Hepatocyte (in vitro differentiated cells): ENCODE measurements around the gene CD200. TPM values are rescaled to one million over a fixed set of nuclear protein-coding genes. Genes with fewer than 3 reads are reported as not detected.

Experiments used
- DNase-seq: peaks from one replicate; pipeline ENCODE4 v3.0.0-alpha.2; 2016; ENCODE audit warnings: low spot score
- H2AFZ ChIP-seq: fragments of 200-600 bp; sonication (generic); 2 replicates; pipeline ENCODE4 v1.6.0; 2016; ENCODE audit warnings: antibody characterized with exemption, mild to moderate bottlenecking
- H3K27ac ChIP-seq: fragments of 200-600 bp; sonication (generic); 2 replicates; pipeline ENCODE4 v1.5.1; 2016; ENCODE audit warnings: mild to moderate bottlenecking
- H3K27me3 ChIP-seq: fragments of 200-600 bp; sonication (generic); 2 replicates; pipeline ENCODE4 v1.6.1; 2016
- H3K36me3 ChIP-seq: fragments of 200-600 bp; sonication (generic); replicated peaks from 2 replicates; pipeline ENCODE4 v1.5.1; 2016; ENCODE audit warnings: low read depth; ENCODE audit not compliant: insufficient read depth
- H3K4me1 ChIP-seq: fragments of 200-600 bp; sonication (generic); 2 replicates; pipeline ENCODE4 v1.5.1; 2016; ENCODE audit warnings: mild to moderate bottlenecking, moderate library complexity; ENCODE audit not compliant: insufficient read depth
- H3K4me2 ChIP-seq: fragments of 200-600 bp; sonication (generic); 2 replicates; pipeline ENCODE4 v1.6.0; 2016
- H3K4me3 ChIP-seq: fragments of 200-600 bp; sonication (generic); 2 replicates; pipeline ENCODE4 v1.5.1; 2016; ENCODE audit warnings: mild to moderate bottlenecking
- H3K79me2 ChIP-seq: fragments of 200-600 bp; sonication (generic); 2 replicates; pipeline ENCODE4 v1.6.0; 2017; ENCODE audit warnings: mild to moderate bottlenecking
- H3K9me2 ChIP-seq: fragments of 200-600 bp; sonication (generic); replicated peaks from 2 replicates; pipeline ENCODE4 v1.6.0; 2017; ENCODE audit warnings: mild to moderate bottlenecking; ENCODE audit not compliant: insufficient read depth
- H3K9me3 ChIP-seq: fragments of 200-600 bp; sonication (generic); 2 replicates; pipeline ENCODE4 v1.5.1; 2016; ENCODE audit warnings: low read depth, mild to moderate bottlenecking
- H4K20me1 ChIP-seq: fragments of 200-600 bp; sonication (generic); 2 replicates; pipeline ENCODE4 v1.6.0; 2016; ENCODE audit warnings: mild to moderate bottlenecking; ENCODE audit not compliant: insufficient read depth, poor library complexity, severe bottlenecking
- EZH2 ChIP-seq: fragments of 200-600 bp; sonication (generic); IDR thresholded peaks from 2 replicates; pipeline ENCODE4 v1.6.1; 2016; ENCODE audit warnings: antibody characterized with exemption, mild to moderate bottlenecking, borderline replicate concordance
- EZH2phosphoT487 ChIP-seq: fragments of 200-600 bp; sonication (generic); IDR thresholded peaks from one replicate; pipeline ENCODE4 v1.6.1; 2018; ENCODE audit warnings: antibody characterized with exemption, mild to moderate bottlenecking, low read depth, moderate library complexity; ENCODE audit not compliant: unreplicated experiment, severe bottlenecking
- WGBS: methylation state at CpG from one replicate; pipeline ENCODE4 v1.1.6; 2016; ENCODE audit warnings: low lambda C conversion rate; ENCODE audit errors: missing lambda C conversion rate; 5-methylcytosine and 5-hydroxymethylcytosine counted together
- polyA plus RNA-seq: library from polyadenylated mRNA; unstranded; fragments of >200 nt; fragmentation: Nextera tagmentation; extraction: Ambion mirVana; gene quantifications from 2 replicates; pipeline ENCODE4 v1.2.1, GENCODE V29; 2016
- total RNA-seq: library from RNA; depleted of rRNA; stranded (reverse); fragments of >200 nt; gene quantifications from 2 replicates; pipeline ENCODE4 v1.2.3, GENCODE V29; 2014
- TF ChIP-seq, protein P1 (sequence below): fragments of 200-600 bp; sonication (generic); IDR thresholded peaks from 2 replicates; pipeline ENCODE4 v1.5.1; 2016; ENCODE audit warnings: antibody characterized with exemption, mild to moderate bottlenecking; ENCODE audit not compliant: poor library complexity

Gene CD200, protein sequence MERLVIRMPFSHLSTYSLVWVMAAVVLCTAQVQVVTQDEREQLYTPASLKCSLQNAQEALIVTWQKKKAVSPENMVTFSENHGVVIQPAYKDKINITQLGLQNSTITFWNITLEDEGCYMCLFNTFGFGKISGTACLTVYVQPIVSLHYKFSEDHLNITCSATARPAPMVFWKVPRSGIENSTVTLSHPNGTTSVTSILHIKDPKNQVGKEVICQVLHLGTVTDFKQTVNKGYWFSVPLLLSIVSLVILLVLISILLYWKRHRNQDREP
- total RNA-seq = 6.7 and 12.6 TPM in 2 replicates
- polyA plus RNA-seq = 14.2 and 16.8 TPM in 2 replicates

DNA sequence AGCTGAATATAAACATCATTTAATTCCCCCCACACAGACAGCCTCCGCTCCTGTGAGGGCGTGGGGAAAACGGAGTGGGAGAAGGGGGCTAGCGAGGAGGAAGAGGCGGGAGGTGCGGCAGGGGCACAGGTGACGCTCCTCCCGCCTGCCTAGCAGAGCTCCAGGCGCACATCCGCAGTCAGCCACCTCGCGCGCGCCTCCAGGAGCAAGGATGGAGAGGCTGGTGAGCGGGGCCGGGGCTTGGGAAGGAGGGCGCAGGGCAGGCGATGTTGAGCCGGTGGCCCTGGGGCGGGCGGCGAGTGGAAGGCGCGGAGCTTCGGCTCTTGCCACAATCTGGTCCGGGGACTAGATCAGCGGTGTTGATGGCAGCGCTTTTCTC, at the start of gene CD200:
CD200 (plus strand) TSS at position 155 of the 379 bp plus-strand sequence; CDS start at position 212, 57 bp downstream.
- H3K27ac ChIP-seq = peak within 1 kb of the TSS; percentile 93
- no peak for TF ChIP-seq EZH2
- no peak for TF ChIP-seq EZH2phosphoT487
- TF ChIP-seq, protein P1, sequence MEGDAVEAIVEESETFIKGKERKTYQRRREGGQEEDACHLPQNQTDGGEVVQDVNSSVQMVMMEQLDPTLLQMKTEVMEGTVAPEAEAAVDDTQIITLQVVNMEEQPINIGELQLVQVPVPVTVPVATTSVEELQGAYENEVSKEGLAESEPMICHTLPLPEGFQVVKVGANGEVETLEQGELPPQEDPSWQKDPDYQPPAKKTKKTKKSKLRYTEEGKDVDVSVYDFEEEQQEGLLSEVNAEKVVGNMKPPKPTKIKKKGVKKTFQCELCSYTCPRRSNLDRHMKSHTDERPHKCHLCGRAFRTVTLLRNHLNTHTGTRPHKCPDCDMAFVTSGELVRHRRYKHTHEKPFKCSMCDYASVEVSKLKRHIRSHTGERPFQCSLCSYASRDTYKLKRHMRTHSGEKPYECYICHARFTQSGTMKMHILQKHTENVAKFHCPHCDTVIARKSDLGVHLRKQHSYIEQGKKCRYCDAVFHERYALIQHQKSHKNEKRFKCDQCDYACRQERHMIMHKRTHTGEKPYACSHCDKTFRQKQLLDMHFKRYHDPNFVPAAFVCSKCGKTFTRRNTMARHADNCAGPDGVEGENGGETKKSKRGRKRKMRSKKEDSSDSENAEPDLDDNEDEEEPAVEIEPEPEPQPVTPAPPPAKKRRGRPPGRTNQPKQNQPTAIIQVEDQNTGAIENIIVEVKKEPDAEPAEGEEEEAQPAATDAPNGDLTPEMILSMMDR = no peak
- no peaks in the 10 kb centered on the region for H3K9me3 ChIP-seq

DNA sequence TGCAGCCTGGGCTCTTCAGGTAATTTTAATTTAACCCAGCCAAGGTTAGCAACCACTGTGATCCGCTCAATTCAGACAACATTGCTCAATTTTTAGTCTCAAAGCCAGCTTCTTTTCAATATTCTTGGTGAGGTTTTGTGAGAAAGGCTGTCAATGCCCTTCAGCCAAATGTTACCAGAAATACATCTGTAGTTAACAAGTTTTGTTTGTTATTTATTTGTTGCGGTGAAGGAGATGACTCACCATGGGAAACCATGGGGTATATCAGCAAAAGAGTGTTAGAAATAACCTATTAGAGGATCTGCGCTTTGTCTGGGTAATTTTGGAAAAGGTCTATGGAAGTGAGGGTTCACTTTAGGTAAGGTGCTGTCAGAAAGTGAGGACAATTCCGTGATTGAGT, 43.9 kb upstream of the CD200 start:
- Histone ChIP-seq H3K36me3 (no peaks in the 10 kb centered on the region), H3K27me3 (no peaks in the 10 kb centered on the region), H3K79me2 (no peaks in the 10 kb centered on the region), H3K9me2 (no peaks in the 10 kb centered on the region), H3K9me3 (no peaks in the 10 kb centered on the region), H3K27ac (no peak overlapping the region), H4K20me1 (no peaks in the 10 kb centered on the region), H3K4me2 (no peak overlapping the region), H2AFZ (no peak overlapping the region), H3K4me1 (no peaks in the 10 kb centered on the region), H3K4me3 (no peak overlapping the region)
- TF ChIP-seq EZH2 (no peak), EZH2phosphoT487 (no peak)
- TF ChIP-seq, protein P1 = no peak
- 88% methylated on average over 4 of the region's 4 CpGs for WGBS
- DNase-seq = no peak

More for the DNA sequence above, at the start of gene CD200:
- H2AFZ ChIP-seq = peak within 1 kb of the TSS; percentile 86
- H4K20me1 ChIP-seq = no peaks in the 10 kb centered on the region
- H3K4me1 ChIP-seq = peaks cover 5% of the 10 kb centered on the region
- no peaks in the 10 kb centered on the region for H3K27me3 ChIP-seq
- under 1% methylated on average over 26 of the region's 28 CpGs for WGBS
- peak; percentile 76 for DNase-seq
- peaks cover 29% of the 10 kb centered on the region for H3K79me2 ChIP-seq
- H3K4me2 ChIP-seq = peak within 1 kb of the TSS; percentile 71
- H3K36me3 ChIP-seq = no peaks in the 10 kb centered on the region
- peak within 1 kb of the TSS; percentile 35 for H3K4me3 ChIP-seq
- H3K9me2 ChIP-seq = no peaks in the 10 kb centered on the region

DNA sequence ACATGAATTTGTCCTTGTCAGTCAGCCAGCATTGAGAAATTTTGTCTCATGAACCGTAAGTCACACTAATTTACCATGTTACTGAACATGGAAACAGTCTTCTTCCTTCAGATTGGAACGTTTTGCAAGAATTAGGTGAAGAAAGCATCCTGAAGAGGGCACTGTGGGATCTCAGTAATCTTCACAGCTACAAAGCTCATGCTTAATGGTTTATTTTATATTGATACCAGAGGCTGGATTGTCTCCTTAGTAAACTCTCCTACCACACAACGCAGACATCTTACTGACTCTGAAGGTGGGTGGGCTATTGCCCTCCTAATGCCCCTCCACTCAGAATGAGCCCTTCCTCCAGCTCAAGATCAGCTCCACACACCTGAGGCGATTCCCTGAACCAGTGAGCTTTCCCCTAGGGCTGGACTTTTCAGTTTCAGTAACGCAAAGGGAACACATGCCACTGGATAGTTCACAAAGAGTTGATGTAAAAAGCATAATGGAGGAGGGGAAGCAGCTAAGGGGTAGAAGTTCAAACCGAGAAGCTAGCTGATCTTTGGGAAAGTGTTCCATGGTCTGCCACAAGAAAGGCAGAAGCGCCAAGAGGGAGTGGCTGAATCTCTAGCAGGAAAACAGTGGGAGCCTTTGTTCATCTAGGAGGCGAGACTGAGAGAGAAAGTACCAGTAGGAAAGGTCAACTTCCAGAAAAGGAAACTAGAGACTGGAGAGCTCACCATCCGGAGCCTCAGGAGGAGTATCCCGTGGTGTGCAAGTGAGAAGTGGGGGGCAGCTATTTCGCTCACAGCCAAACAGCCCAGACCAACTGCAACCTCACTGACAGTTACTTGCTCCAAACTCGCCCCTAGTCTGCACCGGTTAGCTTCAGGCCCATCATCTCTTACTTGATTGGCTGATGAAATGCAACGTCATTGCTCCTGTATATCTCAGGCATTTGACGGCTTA, 39.3 kb upstream of the CD200 start, which contains the start of gene SLC9C1:
SLC9C1 (minus strand) TSS at position 849 of the 954 bp plus-strand sequence. CDS start 7,425 bp downstream, outside the sequence.
- DNase-seq = peak; percentile 81
- H3K27me3 ChIP-seq = no peaks in the 10 kb centered on the region
- H3K79me2 ChIP-seq = no peaks in the 10 kb centered on the region
- TF ChIP-seq EZH2 = no peak
- TF ChIP-seq, protein P1 = peak; percentile 81
- no peak for TF ChIP-seq EZH2phosphoT487
- 30% methylated on average over 15 of the region's 15 CpGs for WGBS
- H3K4me3 ChIP-seq = peak within 1 kb of the TSS; percentile 20
- H3K9me3 ChIP-seq = no peaks in the 10 kb centered on the region
- no peaks in the 10 kb centered on the region for H3K9me2 ChIP-seq
- peak within 1 kb of the TSS; percentile 77 for H3K4me2 ChIP-seq
- H4K20me1 ChIP-seq = no peaks in the 10 kb centered on the region
- peak within 1 kb of the TSS; percentile 89 for H2AFZ ChIP-seq
- no peaks in the 10 kb centered on the region for H3K36me3 ChIP-seq
- H3K27ac ChIP-seq = peak within 1 kb of the TSS; percentile 87
- H3K4me1 ChIP-seq = no peaks in the 10 kb centered on the region
